SJSA1 (cell line): Measurements from ENCODE around the gene SLC66A1. TPM values are rescaled to one million over a fixed set of nuclear protein-coding genes. Genes with fewer than 3 reads are reported as not detected.

Experiments used
- DNase-seq, 2 experiments: peaks; one replicate each; pipeline ENCODE4 v3.0.0-alpha.2; 2015 to 2020; ENCODE audit warnings: low spot score in 2 of 2, low read depth in 1 of 2
- H3K27ac ChIP-seq: fragments of 250-450 bp; sonication (Bioruptor Pico); 2 replicates; pipeline ENCODE4 v1.5.1; 2020; ENCODE audit warnings: mild to moderate bottlenecking, moderate library complexity
- H3K27me3 ChIP-seq: fragments of 250-450 bp; sonication (Bioruptor Pico); replicated peaks from 2 replicates; pipeline ENCODE4 v1.5.1; 2020; ENCODE audit warnings: mild to moderate bottlenecking, moderate library complexity
- H3K36me3 ChIP-seq: fragments of 250-450 bp; sonication (Bioruptor Pico); 2 replicates; pipeline ENCODE4 v1.5.1; 2020; ENCODE audit warnings: mild to moderate bottlenecking
- H3K4me1 ChIP-seq: fragments of 250-450 bp; sonication (Bioruptor Pico); replicated peaks from 2 replicates; pipeline ENCODE4 v1.6.1; 2021; ENCODE audit warnings: mild to moderate bottlenecking
- H3K4me3 ChIP-seq: fragments of 250-450 bp; sonication (Bioruptor Pico); 2 replicates; pipeline ENCODE4 v1.5.1; 2020; ENCODE audit warnings: mild to moderate bottlenecking
- H3K9me3 ChIP-seq: fragments of 250-450 bp; sonication (Bioruptor Pico); replicated peaks from 2 replicates; pipeline ENCODE4 v1.5.1; 2020; ENCODE audit warnings: mild to moderate bottlenecking
- total RNA-seq: library from RNA; depleted of rRNA; stranded (reverse); fragments of >200 nt; shearing (Covaris generic); gene quantifications from 2 replicates; pipeline ENCODE4 v1.2.3, GENCODE V29; 2014

Gene SLC66A1
- total RNA-seq, 1 experiment from 2014 or later: 14.8 TPM

GRCh38 chr1:19347533-19348172, 35.5 kb downstream of the SLC66A1 start:
- Histone ChIP-seq H3K27me3 (no peaks in the 10 kb centered on the region), H3K9me3 (no peaks in the 10 kb centered on the region), H3K4me3 (no peak overlapping the region), H3K27ac (no peak overlapping the region), H3K4me1 (no peaks in the 10 kb centered on the region), H3K36me3 (peaks cover 82% of the 10 kb centered on the region)
- DNase-seq: no peak

GRCh38 chr1:19348441-19349198, 36.5 kb downstream of the SLC66A1 start:
- H3K36me3 ChIP-seq: peaks cover 82% of the 10 kb centered on the region
- H3K27me3 ChIP-seq: no peaks in the 10 kb centered on the region
- H3K9me3 ChIP-seq: no peaks in the 10 kb centered on the region
- DNase-seq: no peak
- no peaks in the 10 kb centered on the region for H3K4me1 ChIP-seq
- H3K4me3 ChIP-seq: no peak overlapping the region
- no peak overlapping the region for H3K27ac ChIP-seq

- Histone ChIP-seq H3K36me3 (peaks cover 82% of the 10 kb centered on the region), H3K4me3 (no peak overlapping the region), H3K27me3 (no peaks in the 10 kb centered on the region), H3K9me3 (no peaks in the 10 kb centered on the region), H3K4me1 (no peaks in the 10 kb centered on the region), H3K27ac (no peak overlapping the region)
- DNase-seq: no peak
Measured at GRCh38 chr1:19349999-19350398, 37.9 kb downstream of the SLC66A1 start.

GRCh38 chr1:19350566-19350965, 38.4 kb downstream of the SLC66A1 start:
- Histone ChIP-seq H3K36me3 (peaks cover 82% of the 10 kb centered on the region), H3K4me1 (no peaks in the 10 kb centered on the region), H3K9me3 (no peaks in the 10 kb centered on the region), H3K27me3 (no peaks in the 10 kb centered on the region), H3K27ac (no peak overlapping the region), H3K4me3 (no peak overlapping the region)
- DNase-seq: no peak

GRCh38 chr1:19351873-19352272, 39.7 kb downstream of the SLC66A1 start:
- Histone ChIP-seq H3K27me3 (no peaks in the 10 kb centered on the region), H3K4me1 (no peaks in the 10 kb centered on the region), H3K27ac (no peak overlapping the region), H3K36me3 (peaks cover 90% of the 10 kb centered on the region), H3K4me3 (no peak overlapping the region), H3K9me3 (no peaks in the 10 kb centered on the region)
- DNase-seq: no peak

GRCh38 chr1:19352839-19353238, 40.7 kb downstream of the SLC66A1 start:
- no peak overlapping the region for H3K27ac ChIP-seq
- no peaks in the 10 kb centered on the region for H3K9me3 ChIP-seq
- H3K36me3 ChIP-seq: peaks cover 89% of the 10 kb centered on the region

GRCh38 chr1:19353596-19353995, 41.5 kb downstream of the SLC66A1 start:
- no peaks in the 10 kb centered on the region for H3K9me3 ChIP-seq
- no peak overlapping the region for H3K27ac ChIP-seq
- no peak overlapping the region for H3K4me3 ChIP-seq
- H3K4me1 ChIP-seq: peaks cover 3% of the 10 kb centered on the region; the same call in 1 of the 2 replicates
- peaks cover 87% of the 10 kb centered on the region for H3K36me3 ChIP-seq
- H3K27me3 ChIP-seq: no peaks in the 10 kb centered on the region
- DNase-seq: no peak

More at GRCh38 chr1:19352839-19353238, 40.7 kb downstream of the SLC66A1 start:
- no peaks in the 10 kb centered on the region for H3K27me3 ChIP-seq
- H3K4me1 ChIP-seq: peaks cover 2% of the 10 kb centered on the region; the same call in 1 of the 2 replicates
- no peak for DNase-seq
- H3K4me3 ChIP-seq: no peak overlapping the region

- Histone ChIP-seq H3K4me1 (peaks cover 3% of the 10 kb centered on the region; the same call in 1 of the 2 replicates), H3K27ac (no peak overlapping the region), H3K36me3 (peaks cover 81% of the 10 kb centered on the region), H3K27me3 (no peaks in the 10 kb centered on the region), H3K9me3 (no peaks in the 10 kb centered on the region), H3K4me3 (no peak overlapping the region)
- DNase-seq: no peak
Measured at GRCh38 chr1:19354531-19354981, 42.4 kb downstream of the SLC66A1 start.

GRCh38 chr1:19356266-19356665, 44.1 kb downstream of the SLC66A1 start:
- Histone ChIP-seq H3K9me3 (no peaks in the 10 kb centered on the region), H3K27me3 (no peaks in the 10 kb centered on the region), H3K4me3 (no peak overlapping the region), H3K4me1 (peaks cover 3% of the 10 kb centered on the region; the same call in 1 of the 2 replicates), H3K36me3 (peaks cover 73% of the 10 kb centered on the region), H3K27ac (no peak overlapping the region)
- DNase-seq: no peak

GRCh38 chr1:19357299-19357986, 45.3 kb downstream of the SLC66A1 start:
- Histone ChIP-seq H3K36me3 (peaks cover 65% of the 10 kb centered on the region), H3K4me1 (peaks cover 3% of the 10 kb centered on the region; the same call in 1 of the 2 replicates), H3K9me3 (no peaks in the 10 kb centered on the region), H3K4me3 (no peak overlapping the region), H3K27me3 (no peaks in the 10 kb centered on the region), H3K27ac (no peak overlapping the region)
- DNase-seq: no peak

- Histone ChIP-seq H3K9me3 (no peaks in the 10 kb centered on the region), H3K27me3 (no peaks in the 10 kb centered on the region), H3K27ac (no peak overlapping the region), H3K4me3 (no peak overlapping the region), H3K4me1 (peaks cover 3% of the 10 kb centered on the region; the same call in 1 of the 2 replicates), H3K36me3 (peaks cover 55% of the 10 kb centered on the region)
- no peak for DNase-seq
Measured at GRCh38 chr1:19358710-19359109, 46.6 kb downstream of the SLC66A1 start.

- Histone ChIP-seq H3K36me3 (peaks cover 53% of the 10 kb centered on the region), H3K4me1 (peaks cover 3% of the 10 kb centered on the region; the same call in 1 of the 2 replicates), H3K4me3 (no peak overlapping the region), H3K9me3 (no peaks in the 10 kb centered on the region), H3K27ac (no peak overlapping the region), H3K27me3 (no peaks in the 10 kb centered on the region)
- DNase-seq: no peak
Measured at GRCh38 chr1:19359357-19359756, 47.2 kb downstream of the SLC66A1 start.

- peaks cover 3% of the 10 kb centered on the region; the same call in 1 of the 2 replicates for H3K4me1 ChIP-seq
- no peaks in the 10 kb centered on the region for H3K9me3 ChIP-seq
- no peak overlapping the region for H3K27ac ChIP-seq
- DNase-seq: no peak
- H3K27me3 ChIP-seq: no peaks in the 10 kb centered on the region
- H3K4me3 ChIP-seq: no peak overlapping the region
- H3K36me3 ChIP-seq: peaks cover 53% of the 10 kb centered on the region
Measured at GRCh38 chr1:19360016-19360415, 47.9 kb downstream of the SLC66A1 start.

- H3K4me1 ChIP-seq: peaks cover 3% of the 10 kb centered on the region; the same call in 1 of the 2 replicates
- no peak overlapping the region for H3K4me3 ChIP-seq
- H3K36me3 ChIP-seq: peaks cover 53% of the 10 kb centered on the region
- no peak for DNase-seq
- H3K27ac ChIP-seq: no peak overlapping the region
- H3K27me3 ChIP-seq: no peaks in the 10 kb centered on the region
- no peaks in the 10 kb centered on the region for H3K9me3 ChIP-seq
Measured at GRCh38 chr1:19360432-19360831, 48.3 kb downstream of the SLC66A1 start.
